ENCODE results near the gene ATRN.

DNA sequence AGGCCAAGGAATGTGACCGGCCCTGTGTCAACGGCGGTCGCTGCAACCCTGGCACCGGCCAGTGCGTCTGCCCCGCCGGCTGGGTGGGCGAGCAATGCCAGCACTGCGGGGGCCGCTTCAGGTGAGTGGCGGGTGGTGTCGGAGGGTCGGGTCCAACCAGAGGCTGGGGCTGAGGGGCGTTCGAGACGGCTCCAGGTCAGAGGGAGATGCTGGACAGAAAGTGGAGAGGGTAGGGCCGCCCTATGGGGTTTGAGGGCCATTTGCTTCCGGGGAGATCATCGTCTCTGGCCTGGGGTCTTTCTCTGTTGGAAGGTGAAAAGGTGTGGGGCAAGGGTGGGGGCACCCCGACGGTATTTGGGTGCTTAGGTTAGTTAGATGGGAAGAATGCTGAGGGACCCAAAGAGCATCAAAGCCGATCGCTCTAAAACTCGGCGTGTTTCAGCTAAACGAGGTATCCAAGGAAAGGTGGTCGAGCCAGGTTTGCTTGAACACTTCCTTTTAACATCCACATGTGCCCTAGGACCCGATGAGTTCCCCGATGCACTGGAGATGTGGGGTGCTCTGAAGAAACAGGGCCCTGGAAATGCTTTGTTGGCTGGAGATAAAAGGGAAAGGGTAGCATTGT is 691 bp downstream of the ATRN start:
- TF ChIP-seq POLR2A (IDR thresholded peaks at IDR 0.05; ENCODE audit: low read length) (no peak), GATA1 (IDR thresholded peaks at IDR 0.05; ENCODE audit: low read depth, low read length) (no peak)
